GM21529 (cell line): ENCODE data around the gene ZNF132.
"Not testable (repeated sequence)": the region's sequence is repeated elsewhere in the genome, so short reads cannot be mapped to it uniquely, and the experiment has no call there.

Source experiments
- ATAC-seq: cut with Tn5 transposase; IDR thresholded peaks from one replicate; pipeline ENCODE4 v1.9.1; 2021; ENCODE audit not compliant: unreplicated experiment

ZNF132 gene

GRCh38 chr19:58408152-58409009 is 31.6 kb downstream of the ZNF132 start, which contains the start of gene ZNF584:
TSS of gene ZNF584 (plus strand) at chr19:58408649. CDS start at chr19:58409148, 499 bp downstream.
- peak; percentile 91 for ATAC-seq

GRCh38 chr19:58407658-58408151 is 32.2 kb downstream of the ZNF132 start:
- no peak for ATAC-seq

DNA sequence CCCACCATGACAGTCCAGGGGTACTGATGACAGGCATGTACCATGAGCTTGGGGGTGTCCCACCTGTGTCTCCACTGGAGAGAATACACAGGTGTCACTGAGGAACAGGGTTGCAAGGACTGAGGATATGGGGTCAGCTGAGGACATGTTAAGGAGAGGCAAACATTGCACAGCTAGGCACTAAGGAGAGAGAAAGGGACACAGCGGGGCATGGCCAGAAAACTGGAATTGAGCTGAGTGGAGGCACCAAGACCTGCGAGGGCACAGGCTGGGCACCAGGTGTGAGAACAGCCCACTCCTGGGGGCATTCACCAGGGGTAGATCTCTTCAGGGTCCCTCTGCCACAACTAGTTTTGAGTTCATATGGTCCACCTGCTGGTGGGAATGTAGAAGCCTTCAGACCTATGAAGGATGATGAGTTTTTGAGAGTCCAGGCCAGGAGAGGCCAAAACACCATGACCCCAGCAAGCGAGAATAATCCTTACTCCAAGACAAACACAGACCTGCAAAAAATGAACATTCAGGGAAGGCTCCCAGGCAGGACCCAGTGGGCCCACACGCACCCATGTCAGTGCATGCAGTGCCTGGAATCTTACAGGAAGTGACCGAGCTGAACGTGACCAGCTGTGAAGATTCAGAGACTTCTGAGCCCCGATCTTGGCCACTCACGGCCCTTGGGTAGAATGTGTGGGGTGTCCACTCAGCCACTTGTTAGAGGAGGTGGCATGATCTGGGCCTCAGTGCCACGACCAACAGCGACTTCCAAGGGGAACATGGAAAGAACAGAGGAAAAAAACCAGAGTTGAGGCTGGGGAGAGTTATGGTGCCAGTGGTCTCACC is 32.9 kb downstream of the ZNF132 start:
- ATAC-seq = no peak

- ATAC-seq = not testable (repeated sequence)
These were observed 36.0 kb downstream of the ZNF132 start for GRCh38 chr19:58403920-58404478.

DNA sequence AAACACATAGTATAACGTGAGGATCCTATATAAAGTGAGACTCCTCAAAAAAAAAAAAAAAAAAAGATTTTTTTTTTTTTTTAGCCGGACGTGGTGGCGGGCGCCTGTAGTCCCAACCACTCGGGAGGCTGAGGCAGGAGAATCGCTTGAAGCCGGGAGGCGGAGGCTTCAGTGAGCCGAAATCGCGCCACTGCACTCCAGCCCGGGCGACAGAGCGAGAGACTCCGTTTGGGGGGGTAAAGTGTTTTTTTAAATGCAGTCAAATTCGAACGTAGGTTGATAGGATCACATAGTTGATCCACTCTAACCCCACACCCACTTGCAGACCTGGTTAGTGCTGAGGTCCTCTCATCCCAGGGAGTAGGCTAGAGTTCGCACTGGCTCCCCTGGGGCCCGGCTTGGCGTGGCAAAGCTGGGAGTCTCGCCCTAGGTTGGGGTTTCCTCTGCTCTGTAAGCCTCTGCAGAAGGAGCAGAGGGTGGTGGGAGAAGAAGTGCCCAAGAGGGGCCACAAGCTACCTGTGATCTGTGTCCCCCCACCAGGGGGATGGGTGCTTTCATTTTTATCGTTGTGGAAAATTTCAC is 38.0 kb downstream of the ZNF132 start:
- ATAC-seq = no peak

DNA sequence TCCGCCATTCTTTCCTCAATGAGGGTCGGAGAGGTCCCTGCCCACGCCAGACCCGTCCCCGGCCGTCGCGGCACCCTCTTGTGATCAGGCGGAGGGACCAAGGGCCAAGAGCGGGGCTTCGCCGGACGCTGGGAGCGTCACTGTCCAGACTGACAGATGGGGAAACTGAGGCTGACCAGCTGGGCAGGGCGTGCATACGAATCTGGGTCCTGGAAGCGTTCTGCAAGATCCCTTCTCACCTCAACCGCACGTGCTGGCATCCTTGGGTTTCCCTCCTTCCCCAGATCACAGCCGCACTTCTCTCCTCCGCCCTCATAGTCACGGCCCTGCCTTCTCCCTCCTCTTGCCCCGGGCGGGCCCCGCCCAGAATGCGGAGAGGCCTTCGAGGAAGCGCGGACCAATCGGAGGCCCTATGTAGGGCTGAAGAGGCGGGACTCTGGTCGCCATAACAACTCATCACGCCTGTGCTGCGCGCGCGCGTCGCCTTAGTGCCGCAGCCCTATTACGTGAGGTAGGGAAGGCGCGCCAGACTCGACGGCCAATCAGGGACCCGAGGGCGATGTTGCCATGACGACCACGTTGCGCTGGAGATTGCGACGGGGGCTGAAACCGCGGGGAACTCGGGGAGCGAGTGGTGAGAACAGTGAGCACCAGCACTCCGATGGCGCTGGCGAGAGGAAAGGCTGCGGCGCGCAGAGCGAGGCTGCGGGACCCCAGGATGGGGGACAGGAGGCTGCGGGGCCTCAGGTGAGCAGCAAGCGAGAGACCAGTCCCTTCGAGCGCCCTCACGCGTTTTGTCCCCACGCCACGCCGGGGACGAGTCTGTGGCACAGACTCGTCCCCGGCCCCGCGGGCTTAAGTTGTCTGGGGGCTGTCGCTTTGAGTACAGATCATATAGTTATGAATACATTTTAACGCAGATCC is 38.8 kb downstream of the ZNF132 start:
- ATAC-seq = peak; percentile 97

DNA sequence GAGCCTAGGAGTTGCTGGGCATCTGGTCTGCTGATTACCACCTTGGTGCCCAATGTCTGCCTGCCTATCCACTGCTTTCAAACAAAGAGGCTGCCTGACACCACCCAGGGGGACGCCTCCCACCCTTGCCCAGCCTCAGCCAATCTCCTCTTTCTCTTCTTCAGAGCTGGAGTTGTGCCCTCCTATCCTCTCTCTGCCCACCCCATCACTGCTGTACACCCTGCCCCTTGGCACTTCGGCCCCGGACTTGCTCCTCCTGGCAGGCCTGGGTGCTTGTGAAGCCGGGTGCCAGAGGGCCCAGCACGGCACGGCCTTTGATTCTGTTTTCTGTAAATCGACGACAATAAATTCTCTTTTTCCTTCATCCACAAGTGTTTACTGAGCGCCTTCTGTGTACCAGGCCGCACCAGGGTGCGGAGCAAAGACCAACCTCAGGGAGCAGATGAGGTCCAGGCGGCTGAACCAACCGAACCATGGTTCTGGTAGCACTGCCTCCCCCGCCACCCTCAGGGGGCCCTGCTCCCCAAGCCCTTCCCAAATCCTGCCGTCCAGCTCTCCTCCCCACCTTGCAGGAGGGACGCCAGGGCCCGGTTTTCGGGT is 39.5 kb downstream of the ZNF132 start:
- ATAC-seq = no peak

GRCh38 chr19:58399903-58400302 is 40.0 kb downstream of the ZNF132 start:
- no peak for ATAC-seq

- ATAC-seq = no peak
These were observed 41.4 kb downstream of the ZNF132 start for GRCh38 chr19:58398545-58398944.

DNA sequence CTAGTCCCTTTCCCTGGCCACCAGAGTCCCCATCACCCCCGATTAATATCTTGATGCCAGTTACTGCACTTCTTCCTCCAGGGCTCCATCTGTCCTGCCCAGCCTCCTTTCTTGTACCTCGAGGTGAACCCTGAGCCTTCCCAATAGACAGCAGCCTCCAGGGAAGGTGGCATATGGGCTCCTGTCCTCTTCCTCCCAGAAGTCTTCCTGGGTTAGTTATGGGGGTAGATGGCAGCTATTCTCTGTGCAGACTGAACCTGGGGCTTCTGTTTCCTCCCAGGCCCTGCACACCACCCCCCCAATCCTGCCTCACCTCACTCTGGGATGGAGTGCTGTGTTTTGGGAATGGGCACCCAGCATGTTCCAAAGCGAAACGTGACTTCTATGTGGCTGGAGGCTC is 41.9 kb downstream of the ZNF132 start:
- ATAC-seq = no peak

- ATAC-seq = no peak
These were observed 42.4 kb downstream of the ZNF132 start for GRCh38 chr19:58397533-58398037.

- no peak for ATAC-seq
These were observed 43.0 kb downstream of the ZNF132 start for GRCh38 chr19:58396691-58397532.

DNA sequence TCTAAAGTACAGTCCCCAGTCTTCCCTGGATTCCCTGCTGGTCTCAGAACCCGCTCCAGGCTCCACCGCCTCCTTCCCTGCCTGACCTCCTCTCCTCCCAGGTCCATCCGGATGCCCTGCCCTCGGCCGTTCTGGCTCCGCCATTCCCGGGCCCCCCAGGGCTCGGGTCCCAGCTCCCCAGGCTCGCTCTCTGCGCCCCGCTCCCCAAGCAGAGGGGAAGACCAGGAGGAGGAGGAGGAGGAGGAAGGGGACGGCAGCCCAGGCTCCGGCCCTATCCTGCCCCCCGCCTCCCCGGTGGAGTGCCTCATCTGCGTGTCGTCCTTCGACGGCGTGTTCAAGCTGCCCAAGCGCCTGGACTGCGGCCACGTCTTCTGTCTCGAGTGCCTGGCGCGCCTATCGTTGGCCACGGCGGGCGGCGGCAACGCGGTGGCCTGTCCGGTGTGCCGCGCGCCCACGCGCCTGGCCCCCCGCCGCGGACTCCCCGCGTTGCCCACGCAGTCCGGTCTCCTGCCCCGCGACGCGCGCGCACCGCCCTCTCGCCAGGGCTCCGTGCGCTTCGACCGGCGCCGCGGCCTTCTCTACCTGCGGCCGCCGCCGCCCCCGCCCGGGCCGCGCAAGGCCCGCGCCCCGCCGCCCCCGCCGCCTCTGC is 43.9 kb downstream of the ZNF132 start:
- ATAC-seq = no peak

GRCh38 chr19:58395220-58395978 is 44.6 kb downstream of the ZNF132 start, which contains the start of gene RNF225:
TSS of gene RNF225 (plus strand) at chr19:58395656. CDS start at chr19:58396090, 434 bp downstream.
- no peak for ATAC-seq

- ATAC-seq = no peak
These were observed 45.1 kb downstream of the ZNF132 start for GRCh38 chr19:58394821-58395219.

DNA sequence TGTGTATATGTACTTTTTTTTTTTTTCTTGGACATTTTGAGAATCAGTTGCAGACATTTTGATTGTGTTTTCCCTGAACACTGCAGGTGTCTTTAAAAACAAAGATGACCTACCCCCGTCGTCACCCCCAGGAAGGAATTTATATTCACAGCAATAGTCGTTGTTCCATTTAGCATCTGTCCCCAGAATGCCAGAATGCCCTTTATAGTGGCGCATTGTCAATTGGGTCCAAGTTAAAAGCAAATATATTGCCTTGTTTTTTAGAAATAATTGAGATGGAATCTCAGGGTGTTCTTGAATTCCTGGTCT is 46.3 kb downstream of the ZNF132 start:
- ATAC-seq = no peak
